LHCN-M2 (cell line): ENCODE measurements around the gene RPS19BP1. TPM values are rescaled to one million over a fixed set of nuclear protein-coding genes. Genes with fewer than 3 reads are reported as not detected.

Source experiments
- DNase-seq: peaks from one replicate; pipeline ENCODE4 v3.0.0-alpha.2; 2012; ENCODE audit warnings: low read depth
- total RNA-seq: library from RNA; depleted of rRNA; stranded (reverse); fragments of >200 nt; gene quantifications from 2 replicates; pipeline ENCODE4 v1.2.3, GENCODE V29; 2014; rRNA removed

RPS19BP1 gene
- total RNA-seq, 1 experiment from 2014 or later, result 123 TPM

DNA sequence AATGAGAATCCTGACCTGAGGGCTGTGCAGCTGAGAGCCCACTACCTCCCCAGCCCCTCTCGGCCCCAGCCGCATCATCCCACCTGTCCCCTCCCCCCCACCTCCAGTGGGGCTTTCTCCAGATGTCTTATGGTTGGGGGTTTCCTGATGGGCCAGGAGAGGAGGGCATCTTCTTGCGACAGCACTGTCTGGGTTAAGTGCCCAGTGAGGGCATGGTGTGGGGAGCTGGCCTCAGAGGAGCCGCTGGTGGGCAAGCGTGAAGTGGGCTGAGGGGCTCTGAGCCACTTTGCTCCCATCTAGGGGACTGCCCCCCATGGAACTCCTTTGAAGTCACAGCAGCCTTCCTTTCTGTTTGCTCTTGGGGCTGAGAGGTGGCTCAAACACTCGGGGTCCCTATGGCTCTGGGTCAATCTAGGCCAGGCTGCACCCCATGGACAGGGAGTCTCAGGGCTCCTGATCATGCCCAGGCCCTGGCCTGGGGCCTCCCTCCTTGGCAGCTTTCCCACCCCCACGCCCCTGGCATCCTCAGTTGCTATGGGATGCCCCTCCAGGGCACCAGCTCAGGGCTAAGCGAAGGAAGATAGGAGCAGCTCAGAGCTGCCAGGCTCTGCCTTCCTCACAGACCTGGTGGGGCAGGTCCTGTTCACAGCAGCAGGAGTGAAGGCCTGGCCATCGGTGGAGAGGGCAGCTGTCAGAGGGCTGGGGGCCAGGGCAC lies 41.4 kb downstream of the RPS19BP1 start:
- DNase-seq, result no peak

DNA sequence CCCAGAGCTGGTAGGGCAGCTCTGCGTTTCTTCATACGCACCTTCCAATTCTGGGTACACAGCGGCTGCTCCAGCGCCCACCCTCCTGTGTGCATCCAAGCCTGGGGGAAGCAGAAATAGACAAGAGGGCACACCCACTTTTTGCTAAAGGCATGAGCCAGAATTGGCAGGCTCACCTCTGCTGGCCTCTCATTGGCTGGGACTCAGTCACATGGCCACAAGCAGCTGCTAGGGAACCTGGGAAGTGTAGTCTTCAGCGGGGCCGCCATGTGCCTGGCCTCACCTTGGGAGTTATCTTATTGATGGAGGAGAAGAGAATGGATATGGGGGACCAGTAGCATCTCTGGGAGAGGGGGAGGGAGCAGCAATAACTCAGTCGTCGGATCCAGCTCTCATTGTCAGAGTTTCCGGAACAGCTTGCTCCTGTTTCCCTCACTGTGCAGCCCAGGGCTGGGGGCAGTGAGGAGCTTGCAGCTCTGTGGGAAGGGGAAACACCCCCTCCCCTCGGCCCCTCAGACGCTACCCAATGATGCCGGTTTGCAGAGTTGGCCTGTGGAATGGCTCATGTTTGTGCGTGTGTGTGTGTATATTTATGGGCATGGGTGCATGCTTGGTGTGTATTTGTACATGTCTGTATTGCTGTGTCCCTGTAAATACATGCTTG lies 42.3 kb downstream of the RPS19BP1 start:
- DNase-seq, result peak; percentile 58

DNA sequence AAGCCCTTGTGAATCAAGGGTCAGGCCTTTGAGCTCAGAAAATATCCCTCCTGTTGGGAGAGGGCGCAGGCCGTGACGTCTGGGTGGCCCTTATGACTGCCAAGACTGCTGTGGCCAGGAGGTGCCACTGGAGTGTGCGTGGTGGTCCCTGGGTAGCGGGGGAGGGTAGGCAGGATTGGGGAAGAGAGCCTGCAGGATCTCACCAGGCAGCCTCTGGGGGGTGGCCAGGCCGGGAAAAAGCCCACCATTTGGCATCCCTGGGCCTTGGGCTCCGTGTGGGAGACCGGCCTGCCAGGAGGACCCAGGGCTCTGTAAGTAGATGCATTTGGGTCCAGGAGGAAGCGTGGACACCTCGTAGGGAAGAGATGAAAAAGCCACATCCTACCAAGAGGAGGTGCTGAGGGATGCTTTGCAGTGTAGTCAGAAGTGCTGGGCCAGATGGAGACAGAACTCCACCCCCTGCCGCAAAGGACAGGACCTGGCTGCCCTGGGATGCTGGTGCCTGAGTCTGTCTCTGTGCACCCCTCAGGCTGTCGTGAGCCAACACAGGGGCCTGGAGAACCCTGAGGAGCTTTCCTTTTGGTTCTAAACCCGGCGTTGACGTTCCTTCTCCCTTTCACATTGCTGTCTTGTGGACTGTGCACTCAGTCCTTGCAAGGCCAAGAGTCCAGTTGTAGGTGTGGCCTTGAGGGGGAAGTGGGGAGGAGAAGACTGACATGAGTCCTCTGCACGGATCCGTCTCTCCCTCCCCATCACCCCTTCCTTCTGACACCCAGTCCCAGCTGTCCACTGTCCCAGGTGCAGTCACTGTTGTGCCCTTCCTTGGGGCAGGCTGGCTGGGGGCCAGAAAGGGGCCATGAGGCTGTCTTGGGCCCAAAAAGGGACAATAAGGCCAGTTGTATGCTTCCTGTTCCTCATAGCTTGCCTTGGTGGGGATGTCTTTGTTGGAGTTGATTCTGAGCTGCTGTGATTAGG lies 43.2 kb downstream of the RPS19BP1 start:
- DNase-seq, result no peak

DNA sequence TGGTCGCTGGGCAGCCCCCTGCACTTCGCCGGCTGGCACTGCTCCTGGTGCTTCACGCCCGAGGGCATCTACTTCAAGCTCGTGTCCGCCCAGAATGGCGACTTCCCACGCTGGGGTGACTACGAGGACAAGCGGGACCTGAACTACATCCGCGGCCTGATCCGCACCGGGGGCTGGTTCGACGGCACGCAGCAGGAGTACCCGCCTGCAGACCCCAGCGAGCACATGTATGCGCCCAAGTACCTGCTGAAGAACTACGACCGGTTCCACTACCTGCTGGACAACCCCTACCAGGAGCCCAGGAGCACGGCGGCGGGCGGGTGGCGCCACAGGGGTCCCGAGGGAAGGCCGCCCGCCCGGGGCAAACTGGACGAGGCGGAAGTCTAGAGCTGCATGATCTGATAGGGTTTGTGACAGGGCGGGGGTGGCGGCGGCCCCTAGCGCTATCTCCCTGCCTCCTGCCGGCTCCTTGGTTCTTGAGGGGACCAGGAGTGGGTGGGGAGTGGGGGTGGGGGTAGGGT lies 43.9 kb downstream of the RPS19BP1 start:
- no peak for DNase-seq

DNA sequence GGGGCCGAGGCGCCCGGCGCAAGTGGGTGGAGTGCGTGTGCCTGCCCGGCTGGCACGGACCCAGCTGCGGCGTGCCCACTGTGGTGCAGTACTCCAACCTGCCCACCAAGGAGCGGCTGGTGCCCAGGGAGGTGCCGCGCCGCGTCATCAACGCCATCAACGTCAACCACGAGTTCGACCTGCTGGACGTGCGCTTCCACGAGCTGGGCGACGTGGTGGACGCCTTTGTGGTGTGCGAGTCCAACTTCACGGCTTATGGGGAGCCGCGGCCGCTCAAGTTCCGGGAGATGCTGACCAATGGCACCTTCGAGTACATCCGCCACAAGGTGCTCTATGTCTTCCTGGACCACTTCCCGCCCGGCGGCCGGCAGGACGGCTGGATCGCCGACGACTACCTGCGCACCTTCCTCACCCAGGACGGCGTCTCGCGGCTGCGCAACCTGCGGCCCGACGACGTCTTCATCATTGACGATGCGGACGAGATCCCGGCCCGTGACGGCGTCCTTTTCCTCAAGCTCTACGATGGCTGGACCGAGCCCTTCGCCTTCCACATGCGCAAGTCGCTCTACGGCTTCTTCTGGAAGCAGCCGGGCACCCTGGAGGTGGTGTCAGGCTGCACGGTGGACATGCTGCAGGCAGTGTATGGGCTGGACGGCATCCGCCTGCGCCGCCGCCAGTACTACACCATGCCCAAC lies 44.6 kb downstream of the RPS19BP1 start:
- DNase-seq, result no peak

DNA sequence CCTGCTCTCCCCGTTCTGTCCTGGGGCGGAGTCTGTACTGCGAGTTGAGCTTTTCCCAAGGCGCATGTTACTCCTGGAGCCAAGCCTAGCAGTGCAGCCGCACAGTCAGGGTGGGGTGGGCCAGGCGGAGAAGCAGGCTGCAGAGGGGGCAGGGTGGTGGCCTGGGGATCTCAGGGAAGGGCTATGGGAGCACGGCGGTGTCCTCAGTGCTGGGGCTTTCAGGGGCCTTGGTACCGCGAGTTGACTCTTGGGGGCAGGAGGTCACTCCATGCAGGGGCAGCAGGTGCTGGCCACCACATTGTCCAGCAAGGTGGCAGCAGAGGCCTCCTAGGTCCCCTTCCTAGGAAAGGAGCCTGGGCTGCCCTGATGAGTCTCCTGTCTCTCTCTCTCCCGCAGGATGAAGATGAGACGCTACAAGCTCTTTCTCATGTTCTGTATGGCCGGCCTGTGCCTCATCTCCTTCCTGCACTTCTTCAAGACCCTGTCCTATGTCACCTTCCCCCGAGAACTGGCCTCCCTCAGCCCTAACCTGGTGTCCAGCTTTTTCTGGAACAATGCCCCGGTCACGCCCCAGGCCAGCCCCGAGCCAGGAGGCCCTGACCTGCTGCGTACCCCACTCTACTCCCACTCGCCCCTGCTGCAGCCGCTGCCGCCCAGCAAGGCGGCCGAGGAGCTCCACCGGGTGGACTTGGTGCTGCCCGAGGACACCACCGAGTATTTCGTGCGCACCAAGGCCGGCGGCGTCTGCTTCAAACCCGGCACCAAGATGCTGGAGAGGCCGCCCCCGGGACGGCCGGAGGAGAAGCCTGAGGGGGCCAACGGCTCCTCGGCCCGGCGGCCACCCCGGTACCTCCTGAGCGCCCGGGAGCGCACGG lies 45.4 kb downstream of the RPS19BP1 start:
- DNase-seq, result no peak

DNA sequence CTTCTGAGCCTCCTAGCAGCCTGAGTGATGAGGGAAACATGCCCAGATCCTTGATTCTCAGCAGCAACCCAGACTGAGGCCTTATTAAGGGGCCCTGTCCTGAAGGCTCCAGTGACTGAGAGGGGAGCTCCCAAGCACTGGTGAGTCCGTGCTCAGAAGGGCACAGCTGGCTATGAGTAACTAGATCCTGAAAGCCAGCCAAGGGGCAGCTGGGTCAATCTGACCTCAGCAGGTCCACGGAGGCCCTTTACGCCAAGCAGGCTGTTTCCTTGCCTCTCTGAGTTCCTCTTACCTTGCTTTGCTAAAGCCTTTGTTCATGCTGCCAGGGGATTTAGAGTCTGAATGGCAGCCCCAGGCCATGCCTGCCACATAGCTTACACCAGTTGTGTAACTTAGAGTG lies 49.8 kb downstream of the RPS19BP1 start:
- peak; percentile 74 for DNase-seq

DNA sequence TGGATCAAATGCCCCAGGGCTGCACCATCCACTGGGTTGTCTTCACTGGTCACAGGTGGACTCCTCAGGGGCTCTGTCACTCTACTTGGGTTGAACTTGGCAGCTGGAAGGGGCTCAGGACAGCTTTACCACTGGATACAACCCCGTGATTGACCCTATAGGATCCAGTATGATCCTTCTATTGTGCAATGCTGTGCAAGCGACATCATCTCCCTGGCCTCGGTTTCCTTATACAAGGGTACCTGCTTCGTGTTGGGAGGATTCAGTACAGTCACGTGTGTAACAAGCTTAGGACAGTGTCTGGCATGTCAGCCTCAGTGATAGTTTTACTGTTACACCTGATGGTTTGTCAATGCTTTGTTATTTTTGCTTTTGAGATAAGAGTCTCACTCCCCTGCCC lies 51.0 kb downstream of the RPS19BP1 start:
- DNase-seq, result no peak

DNA sequence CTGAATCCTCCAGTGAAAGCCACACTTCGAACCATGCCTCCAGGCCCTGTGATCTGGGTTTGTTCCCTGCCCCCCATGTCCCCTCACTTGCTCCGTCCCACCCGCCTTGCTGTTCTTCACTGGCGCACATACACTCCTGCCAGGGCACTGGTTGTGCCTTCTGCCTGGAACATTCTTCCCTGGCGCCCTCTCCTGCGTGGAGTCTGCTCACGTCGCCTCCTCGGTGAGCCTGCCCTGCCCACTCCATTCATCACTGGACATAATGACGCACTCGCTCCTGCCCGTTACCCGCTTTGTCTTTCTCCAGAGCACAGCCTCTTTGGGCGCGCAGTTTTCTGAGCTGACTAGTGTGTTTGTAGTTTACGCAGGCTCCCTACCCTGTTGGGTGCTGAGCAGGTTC lies 51.5 kb downstream of the RPS19BP1 start:
- no peak for DNase-seq

DNA sequence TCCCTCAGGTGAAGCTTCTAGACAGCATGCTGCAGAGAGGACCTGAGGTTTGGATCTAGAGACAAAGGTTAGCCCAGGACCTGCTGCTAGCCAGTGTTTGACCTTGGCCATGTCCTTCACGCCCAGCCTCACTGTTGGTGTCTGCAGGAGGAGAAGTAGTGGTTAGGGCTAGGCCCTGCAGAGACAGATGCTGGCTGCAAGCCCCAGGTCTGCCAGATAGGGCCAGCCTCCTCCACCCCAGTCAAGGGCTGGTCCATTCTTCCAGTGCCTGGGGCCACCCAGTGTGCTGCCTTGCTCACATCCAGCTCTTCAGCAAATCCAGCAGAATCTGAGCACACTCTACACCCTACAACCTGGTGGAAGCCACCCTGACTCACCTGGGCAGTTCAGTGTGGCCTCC lies 52.0 kb downstream of the RPS19BP1 start:
- no peak for DNase-seq

DNA sequence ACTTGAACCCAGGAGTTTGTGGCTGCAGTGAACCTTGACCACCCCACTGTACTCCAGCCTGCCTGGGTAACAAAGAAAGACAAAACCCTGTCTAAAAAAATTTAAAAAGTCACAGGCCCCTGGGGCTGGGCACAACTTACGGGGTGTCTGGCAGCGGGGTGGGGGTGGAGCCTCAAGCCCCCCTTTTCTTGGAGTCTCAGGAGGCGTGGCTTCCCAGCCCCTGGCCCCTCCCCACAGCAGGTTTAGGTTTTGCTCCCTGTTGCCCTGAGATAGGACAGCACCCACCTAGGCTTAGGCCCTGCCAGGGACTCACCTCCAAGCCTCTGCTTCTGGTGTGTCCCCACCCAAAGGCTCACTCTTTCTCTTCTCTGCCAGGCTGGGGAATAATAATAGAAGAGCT lies 53.3 kb downstream of the RPS19BP1 start:
- no peak for DNase-seq

Other genes starting within 250 kb of the RPS19BP1 start
- 1,098 and 1,908 TPM in 2 replicates for gene RPL3, start 213.1 kb downstream of the RPS19BP1 start, total RNA-seq
- gene SYNGR1, start 182.8 kb downstream of the RPS19BP1 start, total RNA-seq, result 0.45 and 4.0 TPM in 2 replicates
- 14.8 and 16.2 TPM in 2 replicates for gene TAB1, start 133.0 kb downstream of the RPS19BP1 start, total RNA-seq
- gene MGAT3, start 75.7 kb downstream of the RPS19BP1 start, total RNA-seq, result under 0.01 TPM in 1 of 2 replicates, not detected in the other
- gene MIEF1, start 30.5 kb downstream of the RPS19BP1 start, total RNA-seq, result 27.9 and 33.0 TPM in 2 replicates
- gene ATF4, start 12.2 kb downstream of the RPS19BP1 start, total RNA-seq, result 181 and 185 TPM in 2 replicates
- gene CACNA1I, start 38.0 kb upstream of the RPS19BP1 start, total RNA-seq, result not detected in 2 replicates